Stomach smooth muscle (tissue), 2 donors: Measurements from ENCODE around the gene SND1.

ENCODE experiments used
- H3K27ac ChIP-seq: one replicate; pipeline ENCODE4 v1.7.0; 2013; ENCODE audit warnings: mild to moderate bottlenecking, low read length, inconsistent platforms
- H3K27me3 ChIP-seq, 2 donors: one replicate each; pipeline ENCODE4 v1.7.0; 2013; ENCODE audit warnings: low read length in 2 of 2; ENCODE audit not compliant: insufficient read depth in 2 of 2, control insufficient read depth in 1 of 2
- H3K36me3 ChIP-seq, 2 donors: one replicate each; pipeline ENCODE4 v1.7.0; 2013; ENCODE audit warnings: low read length in 2 of 2; ENCODE audit not compliant: control insufficient read depth in 2 of 2, insufficient read depth in 2 of 2
- H3K4me1 ChIP-seq: one replicate; pipeline ENCODE4 v1.7.0; 2013; ENCODE audit warnings: low read length; ENCODE audit not compliant: control insufficient read depth, insufficient read depth
- H3K4me3 ChIP-seq, 2 donors: one replicate each; pipeline ENCODE4 v1.7.0; 2013; ENCODE audit warnings: low read length in 2 of 2
- H3K9ac ChIP-seq, 2 donors: one replicate each; pipeline ENCODE4 v1.7.0; 2013; ENCODE audit warnings: low read length in 2 of 2, mild to moderate bottlenecking in 1 of 2
- H3K9me3 ChIP-seq, 2 donors: one replicate each; pipeline ENCODE4 v1.7.0; 2013; ENCODE audit warnings: low read length in 2 of 2; ENCODE audit not compliant: control insufficient read depth in 2 of 2
- donor health status: healthy.
- donor health status: Pancreatic carcinoma.

SND1 gene

DNA sequence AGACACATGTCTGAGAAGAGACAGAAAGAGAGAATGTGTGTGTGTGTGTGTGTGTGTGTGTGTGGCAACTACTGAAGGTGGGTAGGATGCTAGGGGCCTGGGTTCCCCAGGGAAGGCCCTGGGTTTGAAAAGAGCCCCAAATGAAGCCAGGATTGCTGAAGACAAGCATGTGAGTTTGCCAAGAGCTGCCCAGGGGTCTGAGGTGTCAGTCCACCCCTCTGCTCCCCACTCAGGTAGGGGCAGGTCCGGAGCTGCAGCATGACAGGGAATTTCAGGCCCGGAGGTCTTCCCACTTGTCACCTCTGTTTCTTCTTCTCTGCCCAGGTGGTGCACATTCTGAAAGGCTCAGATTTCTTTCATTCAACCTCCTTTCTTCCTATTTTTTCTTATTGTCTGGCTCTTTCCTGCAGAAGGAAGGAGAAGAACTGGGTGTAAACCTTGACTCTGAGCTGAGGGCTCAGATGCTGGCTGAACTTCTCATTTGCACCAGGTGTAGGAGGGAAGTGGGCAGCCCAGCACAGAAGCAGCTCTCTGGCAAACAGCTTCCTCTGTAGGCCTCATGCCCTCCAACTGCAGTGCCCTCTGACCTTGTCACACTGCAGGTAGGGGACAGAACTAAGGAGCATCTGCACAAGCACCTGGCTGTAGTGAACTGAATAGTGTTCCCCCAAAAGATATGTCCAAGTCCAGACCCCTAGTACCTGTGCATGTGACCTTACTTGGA lies 458.8 kb downstream of the SND1 start:
- peaks cover 9 to 17% of the 10 kb centered on the region in 2 donors for H3K27me3 ChIP-seq
- no peaks in the 10 kb centered on the region for H3K9me3 ChIP-seq

DNA sequence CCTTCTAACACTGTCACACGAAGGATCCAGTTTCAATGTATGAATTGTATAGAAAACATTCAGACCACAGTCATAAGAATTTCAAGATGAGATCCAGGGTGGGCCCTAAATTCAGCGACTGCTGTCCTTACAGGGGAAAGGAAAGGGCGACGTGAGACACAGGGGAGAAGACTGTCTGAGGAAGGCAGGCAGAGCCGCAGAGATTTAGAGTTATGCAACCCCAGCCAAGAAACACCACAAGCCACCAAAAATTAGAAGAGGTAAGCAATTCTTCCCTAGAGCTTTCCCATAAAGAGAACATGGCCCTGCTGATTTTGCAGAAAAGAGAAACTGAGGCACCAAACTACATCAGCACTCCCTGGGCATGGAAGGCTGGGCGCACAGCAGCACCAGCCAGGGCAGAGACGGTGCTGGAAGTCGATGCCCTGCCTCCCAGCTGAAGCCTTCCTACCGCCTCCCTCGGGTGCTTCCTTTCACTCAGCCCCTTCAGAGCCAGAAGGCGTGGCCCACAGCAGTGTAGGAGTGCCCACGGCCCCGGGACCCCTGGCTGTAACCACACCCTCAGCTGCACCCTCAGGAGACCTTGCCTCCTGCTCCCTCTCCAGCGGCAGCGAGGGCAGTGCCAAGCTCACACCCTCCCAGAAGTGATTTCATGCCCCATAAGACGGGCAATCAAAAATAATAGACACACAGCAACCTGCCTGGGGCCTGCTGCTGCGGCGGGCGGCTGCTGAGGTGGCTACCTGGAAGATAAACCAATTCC lies 460.2 kb downstream of the SND1 start:
- H3K9me3 ChIP-seq: no peaks in the 10 kb centered on the region
- H3K36me3 ChIP-seq: no peaks in the 10 kb centered on the region
- H3K9ac ChIP-seq: no peak overlapping the region
- H3K27ac ChIP-seq: no peak overlapping the region
- peaks cover 2 to 14% of the 10 kb centered on the region in 2 donors for H3K27me3 ChIP-seq
- no peaks in the 10 kb centered on the region for H3K4me1 ChIP-seq
- no peak overlapping the region for H3K4me3 ChIP-seq

More for the DNA sequence above, 458.8 kb downstream of the SND1 start:
- no peak overlapping the region for H3K4me3 ChIP-seq
- H3K27ac ChIP-seq: no peak overlapping the region
- H3K9ac ChIP-seq: no peak overlapping the region
- no peaks in the 10 kb centered on the region for H3K36me3 ChIP-seq
- no peaks in the 10 kb centered on the region for H3K4me1 ChIP-seq

DNA sequence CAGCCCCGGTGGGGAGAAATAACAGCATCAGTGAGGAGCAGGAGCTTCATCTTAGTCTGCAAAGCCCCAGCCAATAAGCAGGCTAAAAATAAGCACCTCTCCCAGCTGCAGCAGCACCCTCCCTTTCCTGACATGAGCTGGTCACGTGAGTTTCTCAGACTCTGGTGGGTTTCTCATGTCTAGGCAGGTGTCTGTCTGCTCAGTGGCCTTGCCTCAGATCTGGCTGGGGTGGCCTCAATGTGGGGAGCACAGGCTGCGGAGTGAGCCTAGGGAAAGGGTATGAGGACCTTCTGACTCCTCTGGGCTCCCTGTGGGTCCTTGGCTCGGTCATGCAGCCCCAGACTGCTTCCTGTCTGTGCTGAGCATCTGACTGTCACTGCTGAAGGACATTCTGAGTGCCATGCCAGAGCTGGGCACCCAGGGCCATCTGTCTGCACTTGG lies 460.8 kb downstream of the SND1 start:
- Histone ChIP-seq H3K4me1 (no peaks in the 10 kb centered on the region), H3K9me3 (no peaks in the 10 kb centered on the region), H3K36me3 (no peaks in the 10 kb centered on the region), H3K27me3 (peaks cover 2 to 13% of the 10 kb centered on the region in 2 donors), H3K27ac (no peak overlapping the region), H3K9ac (no peak overlapping the region), H3K4me3 (no peak overlapping the region)

DNA sequence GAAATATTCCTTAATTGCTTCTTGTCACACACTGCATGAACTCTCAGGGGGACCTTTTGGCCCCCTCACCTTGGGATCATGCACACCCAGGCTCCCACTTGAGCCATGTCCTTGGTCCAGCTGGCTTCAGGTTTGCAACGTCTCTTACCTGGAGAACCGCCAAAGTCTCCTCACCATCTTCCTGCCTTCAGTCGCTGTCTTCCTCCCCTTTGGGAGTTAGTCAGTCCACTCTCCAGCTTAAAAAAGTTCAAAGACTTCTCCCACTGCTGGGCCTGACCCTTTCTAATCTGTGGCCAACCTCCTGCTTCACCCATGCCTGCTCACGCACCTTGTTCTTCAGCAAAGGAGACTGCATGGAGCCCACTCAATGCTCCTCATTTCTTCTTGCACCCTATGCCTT lies 461.8 kb downstream of the SND1 start:
- H3K27ac ChIP-seq: no peak overlapping the region
- no peaks in the 10 kb centered on the region for H3K4me1 ChIP-seq
- H3K27me3 ChIP-seq: peaks cover 2 to 7% of the 10 kb centered on the region in 2 donors
- H3K9ac ChIP-seq: no peak overlapping the region
- no peak overlapping the region for H3K4me3 ChIP-seq
- no peaks in the 10 kb centered on the region for H3K9me3 ChIP-seq
- H3K36me3 ChIP-seq: no peaks in the 10 kb centered on the region

DNA sequence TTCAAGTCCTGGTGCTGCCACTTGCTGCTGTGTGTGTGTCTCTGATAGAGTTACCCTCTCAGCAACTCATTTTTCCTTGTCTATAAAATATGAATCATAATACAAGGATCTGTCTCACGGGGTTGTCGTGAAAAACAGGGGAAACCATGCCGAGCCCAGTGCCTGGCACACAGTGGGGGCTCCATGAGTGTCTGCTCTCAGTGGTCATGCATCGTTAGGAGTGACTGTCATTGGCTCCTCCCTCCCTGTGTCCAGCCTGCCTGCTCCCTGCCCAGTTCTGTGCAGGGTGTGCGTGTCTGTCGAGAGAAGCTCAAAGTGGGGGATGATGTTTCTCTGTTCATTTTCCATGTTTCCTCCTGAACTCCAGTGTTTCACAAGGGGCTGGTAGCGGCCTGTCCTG lies 462.8 kb downstream of the SND1 start:
- no peaks in the 10 kb centered on the region for H3K9me3 ChIP-seq
- H3K36me3 ChIP-seq: no peaks in the 10 kb centered on the region
- H3K27ac ChIP-seq: no peak overlapping the region
- no peak overlapping the region for H3K4me3 ChIP-seq
- H3K9ac ChIP-seq: no peak overlapping the region
- no peaks in the 10 kb centered on the region for H3K4me1 ChIP-seq
- H3K27me3 ChIP-seq: peaks cover 2 to 7% of the 10 kb centered on the region in 2 donors

DNA sequence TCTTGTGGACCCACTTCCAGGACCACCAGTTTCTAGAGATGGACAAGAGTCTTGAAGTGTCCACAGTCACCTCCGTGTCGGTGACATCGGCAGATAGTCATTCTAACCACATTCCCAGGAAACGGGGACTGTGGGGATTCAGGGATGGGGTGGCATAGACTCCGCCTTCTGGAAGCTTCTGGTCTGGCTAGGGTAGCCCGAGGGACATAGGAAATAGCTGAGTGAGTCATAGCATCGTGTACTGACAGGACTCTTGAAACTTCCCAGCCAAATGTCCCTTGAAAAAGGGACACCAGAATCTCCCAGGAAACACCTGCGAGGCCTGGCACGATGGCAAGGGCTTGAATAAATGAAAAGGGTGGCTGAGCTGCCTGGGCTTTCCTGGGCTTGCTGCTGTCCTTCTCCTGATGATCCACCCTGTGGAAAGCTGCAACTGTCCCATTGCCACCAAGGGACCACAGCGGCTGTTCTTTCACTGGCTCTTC lies 463.4 kb downstream of the SND1 start:
- no peaks in the 10 kb centered on the region for H3K36me3 ChIP-seq
- no peak overlapping the region for H3K4me3 ChIP-seq
- H3K9me3 ChIP-seq: no peaks in the 10 kb centered on the region
- H3K27me3 ChIP-seq: peaks cover 2 to 7% of the 10 kb centered on the region in 2 donors
- H3K4me1 ChIP-seq: no peaks in the 10 kb centered on the region
- H3K27ac ChIP-seq: no peak overlapping the region
- H3K9ac ChIP-seq: no peak overlapping the region

DNA sequence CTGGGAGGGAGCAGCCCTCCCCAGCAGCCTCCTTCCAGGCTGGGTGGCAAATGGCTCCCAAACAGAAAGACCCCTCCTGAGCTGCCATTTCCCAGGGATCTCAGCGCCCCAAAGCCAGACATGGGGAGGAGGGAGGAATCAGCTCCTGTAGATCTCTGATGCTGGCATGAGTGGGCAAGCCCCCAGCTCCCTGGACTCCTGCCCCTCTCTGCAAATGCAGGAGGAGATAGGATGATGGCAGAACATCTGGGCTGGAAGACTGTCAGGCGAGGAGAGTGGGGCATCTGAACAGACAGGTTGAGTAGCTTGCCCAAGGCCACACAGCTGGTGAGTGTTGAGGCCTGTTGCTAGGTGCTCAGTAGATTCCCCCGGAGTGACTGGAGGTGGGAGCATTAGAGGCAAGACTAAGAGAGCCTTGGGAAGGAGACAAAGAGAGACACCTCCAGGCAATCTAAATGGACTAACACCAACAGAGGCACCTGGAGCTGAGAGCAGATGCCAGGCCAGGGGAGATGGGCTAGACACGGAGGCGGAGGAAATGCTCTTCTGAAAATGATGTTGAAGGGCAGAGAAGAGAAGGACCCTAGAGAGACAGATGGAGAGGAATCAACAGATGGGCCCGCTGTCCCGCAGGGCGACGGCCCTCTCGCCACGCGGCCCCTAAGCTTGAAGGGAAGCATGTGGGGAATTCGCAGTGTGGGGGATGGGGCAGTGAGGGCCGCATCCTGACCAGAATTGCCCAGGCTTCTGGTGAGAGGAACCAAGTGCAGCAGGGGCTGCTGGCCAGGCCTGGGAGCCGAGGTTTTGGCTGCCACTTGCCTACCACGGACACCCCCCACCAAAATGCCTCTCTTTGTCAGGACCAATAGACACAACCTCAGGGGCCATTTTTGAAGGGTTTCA lies 464.1 kb downstream of the SND1 start:
- Histone ChIP-seq H3K4me1 (no peaks in the 10 kb centered on the region), H3K9me3 (no peaks in the 10 kb centered on the region), H3K4me3 (no peak overlapping the region), H3K27me3 (peaks cover 2 to 6% of the 10 kb centered on the region in 2 donors), H3K27ac (no peak overlapping the region), H3K36me3 (no peaks in the 10 kb centered on the region), H3K9ac (no peak overlapping the region)

DNA sequence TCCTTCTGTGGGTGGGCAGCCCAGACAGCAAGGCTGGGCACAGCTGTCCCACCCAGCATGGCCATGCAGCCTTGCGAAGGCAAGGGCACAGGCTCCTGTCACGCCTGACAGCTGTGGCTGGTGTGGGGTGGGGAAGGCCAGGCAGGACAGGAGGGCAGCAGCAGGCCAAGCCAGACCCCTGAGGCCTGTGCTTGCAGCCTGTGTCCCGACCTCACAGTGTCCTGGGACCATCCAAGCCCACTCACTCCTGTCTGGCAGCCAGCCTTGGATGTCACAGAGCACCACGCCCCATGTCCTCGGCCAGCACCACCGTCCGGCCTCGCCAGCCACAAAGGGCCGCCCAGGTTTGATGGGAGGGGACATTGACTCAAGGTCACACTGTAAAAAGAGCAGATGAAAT lies 464.7 kb downstream of the SND1 start:
- Histone ChIP-seq H3K9ac (no peak overlapping the region), H3K36me3 (no peaks in the 10 kb centered on the region), H3K27me3 (peaks cover 2 to 6% of the 10 kb centered on the region in 2 donors), H3K4me3 (no peak overlapping the region), H3K27ac (no peak overlapping the region), H3K4me1 (no peaks in the 10 kb centered on the region), H3K9me3 (no peaks in the 10 kb centered on the region)

DNA sequence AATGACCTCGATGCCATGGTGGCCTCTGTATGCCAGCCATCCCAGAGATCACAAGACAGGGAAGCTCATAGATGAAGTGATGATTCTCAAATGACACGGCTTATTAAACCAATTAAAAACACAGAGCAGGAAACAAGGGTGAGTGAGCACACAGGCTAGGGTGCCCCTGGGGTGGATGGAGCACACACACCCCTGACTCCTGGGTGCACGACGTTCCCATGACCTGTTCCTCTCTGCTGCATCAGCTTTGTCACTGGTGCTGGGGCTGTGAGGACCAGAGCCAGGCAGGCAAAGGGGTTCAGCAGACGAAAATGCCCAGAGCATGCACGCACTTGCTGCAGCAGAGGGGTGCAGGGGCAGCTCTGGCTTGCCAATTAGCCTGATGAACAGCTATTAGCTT lies 465.7 kb downstream of the SND1 start:
- H3K27ac ChIP-seq: no peak overlapping the region
- H3K27me3 ChIP-seq: peaks cover 0 to 6% of the 10 kb centered on the region in 2 donors
- no peak overlapping the region for H3K9ac ChIP-seq
- no peaks in the 10 kb centered on the region for H3K4me1 ChIP-seq
- H3K9me3 ChIP-seq: no peaks in the 10 kb centered on the region
- no peaks in the 10 kb centered on the region for H3K36me3 ChIP-seq
- H3K4me3 ChIP-seq: no peak overlapping the region

DNA sequence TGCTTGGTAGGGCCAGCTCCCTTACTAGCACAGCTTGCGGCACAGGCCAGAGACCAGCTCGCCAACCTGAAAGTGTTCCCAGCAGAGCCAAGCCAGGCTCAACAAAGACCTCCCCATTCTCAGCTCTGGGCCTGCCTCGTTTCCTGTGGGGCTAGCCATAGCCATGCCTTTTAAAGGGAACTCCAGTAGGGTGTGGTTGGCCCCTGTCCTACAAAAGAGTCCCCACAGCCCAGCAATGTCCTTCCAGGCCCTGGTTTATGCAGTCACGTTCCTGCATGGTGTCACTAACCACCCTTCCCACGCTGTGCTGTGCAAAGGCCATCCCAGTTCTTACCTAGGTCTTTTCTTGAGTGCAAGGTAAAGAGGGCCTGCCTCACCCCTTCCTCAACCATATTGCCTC lies 467.0 kb downstream of the SND1 start:
- Histone ChIP-seq H3K27ac (no peak overlapping the region), H3K9ac (no peak overlapping the region), H3K36me3 (no peaks in the 10 kb centered on the region), H3K4me1 (no peaks in the 10 kb centered on the region), H3K27me3 (peaks cover 0 to 8% of the 10 kb centered on the region in 2 donors), H3K9me3 (no peaks in the 10 kb centered on the region), H3K4me3 (no peak overlapping the region)
